ENCODE results near the gene ABO. TPM values are rescaled to one million over a fixed set of nuclear protein-coding genes. Genes with fewer than 3 reads are reported as not detected.
"Not testable (repeated sequence)": the region's sequence is repeated elsewhere in the genome, so short reads cannot be mapped to it uniquely, and the experiment has no call there.

ABO gene
- total RNA-seq, 4 donors from 2014 or later, result 1.4 to 18.4 (median 11.5) TPM

- WGBS, 2 donors, result 68 to 76% methylated on average over 1 of the region's 1 CpG
These were observed 19.3 kb upstream of the ABO start for GRCh38 chr9:133294257-133294656.

GRCh38 chr9:133290751-133291302 lies 15.8 kb upstream of the ABO start:
- H3K4me3 ChIP-seq (ENCODE audit: low read depth, poor library complexity, severe bottlenecking), result no peak overlapping the region
- no peak for TF ChIP-seq POLR2A (IDR thresholded peaks at IDR 0.05)
- no peak for TF ChIP-seq CTCF (IDR thresholded peaks at IDR 0.05)
- 89 to 100% methylated on average over 2 of the region's 2 CpGs for WGBS, 2 donors
- DNase-seq (ENCODE audit: low spot score in 2 of 2), result peak in 1 of 2 donors; percentile 5
- intact Hi-C loops (cut with DNase I; ENCODE audit: low total_unique reads), result no loop called here

More at GRCh38 chr9:133294257-133294656, 19.3 kb upstream of the ABO start:
- no peak overlapping the region for H3K4me3 ChIP-seq (ENCODE audit: low read depth, poor library complexity, severe bottlenecking)
- TF ChIP-seq CTCF (IDR thresholded peaks at IDR 0.05) (no peak), POLR2A (IDR thresholded peaks at IDR 0.05) (no peak)
- no peak for DNase-seq (ENCODE audit: low spot score in 2 of 2)
- intact Hi-C loops (cut with DNase I; ENCODE audit: low total_unique reads), result no loop called here

GRCh38 chr9:133286523-133286922 lies 11.5 kb upstream of the ABO start:
- DNase-seq (ENCODE audit: low spot score in 2 of 2), result no peak
- WGBS, 2 donors, result 33% methylated on average over 2 of the region's 2 CpGs
- H3K4me3 ChIP-seq (ENCODE audit: low read depth, poor library complexity, severe bottlenecking), result no peak overlapping the region
- intact Hi-C loops (cut with DNase I; ENCODE audit: low total_unique reads), result no loop called here
- no peak for TF ChIP-seq POLR2A (IDR thresholded peaks at IDR 0.05)
- TF ChIP-seq CTCF (IDR thresholded peaks at IDR 0.05), result no peak

- H3K4me3 ChIP-seq (ENCODE audit: low read depth, poor library complexity, severe bottlenecking), result no peak overlapping the region
- peak in 1 of 2 donors; percentile 26 for DNase-seq (ENCODE audit: low spot score in 2 of 2)
- TF ChIP-seq CTCF (IDR thresholded peaks at IDR 0.05), result no peak
- no peak for TF ChIP-seq POLR2A (IDR thresholded peaks at IDR 0.05)
- 78 to 79% methylated on average over 6 of the region's 6 CpGs for WGBS, 2 donors
- intact Hi-C loops (cut with DNase I; ENCODE audit: low total_unique reads), result no loop called here
These were observed 10.3 kb upstream of the ABO start for GRCh38 chr9:133285252-133285775.

- intact Hi-C loops (cut with DNase I; ENCODE audit: low total_unique reads), result no loop called here
- TF ChIP-seq CTCF (IDR thresholded peaks at IDR 0.05), result no peak
- no peak for TF ChIP-seq POLR2A (IDR thresholded peaks at IDR 0.05)
- DNase-seq (ENCODE audit: low spot score in 2 of 2), result peak in 1 of 2 donors; percentile 45
These were observed 9.4 kb upstream of the ABO start for GRCh38 chr9:133284362-133284761.

GRCh38 chr9:133283255-133284032 lies 8.4 kb upstream of the ABO start:
- 76 to 87% methylated on average over 16 of the region's 16 CpGs for WGBS, 2 donors
- DNase-seq (ENCODE audit: low spot score in 2 of 2), result peak in 1 of 2 donors; percentile 66
- H3K4me3 ChIP-seq (ENCODE audit: low read depth, poor library complexity, severe bottlenecking); intact Hi-C loops (cut with DNase I; ENCODE audit: low total_unique reads): not testable (repeated sequence)

More at GRCh38 chr9:133284362-133284761, 9.4 kb upstream of the ABO start:
- WGBS, 2 donors, result 95% methylated on average over 8 of the region's 8 CpGs
- H3K4me3 ChIP-seq (ENCODE audit: low read depth, poor library complexity, severe bottlenecking), result no peak overlapping the region
